ENCODE results near the gene RUSF1.
"Not testable (repeated sequence)": the region's sequence is repeated elsewhere in the genome, so short reads cannot be mapped to it uniquely, and the experiment has no call there.

The RUSF1 gene

GRCh38 chr16:31453255-31454204 lies 54.7 kb downstream of the RUSF1 start:
- Histone ChIP-seq H3K4me3 (ENCODE audit: low read length) (no peak overlapping the region), H3K36me3 (ENCODE audit: control insufficient read depth, low read depth, low read length) (no peaks in the 10 kb centered on the region), H3K9ac (ENCODE audit: low read length) (no peak overlapping the region), H3K27me3 (ENCODE audit: control insufficient read depth, insufficient read depth, low read length) (no peaks in the 10 kb centered on the region), H3K27ac (ENCODE audit: low read length) (no peak overlapping the region), H3K9me3 (ENCODE audit: control insufficient read depth, low read depth, low read length) (no peaks in the 10 kb centered on the region), H3K4me1 (ENCODE audit: control insufficient read depth, low read depth, low read length) (peaks cover 20% of the 10 kb centered on the region)

GRCh38 chr16:31452631-31453106 lies 55.5 kb downstream of the RUSF1 start:
- Histone ChIP-seq H3K4me1 (ENCODE audit: control insufficient read depth, low read depth, low read length) (peaks cover 20% of the 10 kb centered on the region), H3K9ac (ENCODE audit: low read length) (no peak overlapping the region), H3K4me3 (ENCODE audit: low read length) (no peak overlapping the region), H3K9me3 (ENCODE audit: control insufficient read depth, low read depth, low read length) (no peaks in the 10 kb centered on the region), H3K27ac (ENCODE audit: low read length) (no peak overlapping the region), H3K27me3 (ENCODE audit: control insufficient read depth, insufficient read depth, low read length) (no peaks in the 10 kb centered on the region), H3K36me3 (ENCODE audit: control insufficient read depth, low read depth, low read length) (no peaks in the 10 kb centered on the region)

GRCh38 chr16:31451681-31452351 lies 56.4 kb downstream of the RUSF1 start:
- Histone ChIP-seq H3K9me3 (ENCODE audit: control insufficient read depth, low read depth, low read length) (no peaks in the 10 kb centered on the region), H3K36me3 (ENCODE audit: control insufficient read depth, low read depth, low read length) (no peaks in the 10 kb centered on the region), H3K4me3 (ENCODE audit: low read length) (no peak overlapping the region), H3K27ac (ENCODE audit: low read length) (no peak overlapping the region), H3K27me3 (ENCODE audit: control insufficient read depth, insufficient read depth, low read length) (no peaks in the 10 kb centered on the region), H3K4me1 (ENCODE audit: control insufficient read depth, low read depth, low read length) (peaks cover 20% of the 10 kb centered on the region), H3K9ac (ENCODE audit: low read length) (no peak overlapping the region)

GRCh38 chr16:31451201-31451600 lies 57.0 kb downstream of the RUSF1 start:
- Histone ChIP-seq H3K9ac (ENCODE audit: low read length) (no peak overlapping the region), H3K4me1 (ENCODE audit: control insufficient read depth, low read depth, low read length) (peaks cover 20% of the 10 kb centered on the region), H3K36me3 (ENCODE audit: control insufficient read depth, low read depth, low read length) (no peaks in the 10 kb centered on the region), H3K27ac (ENCODE audit: low read length) (no peak overlapping the region), H3K9me3 (ENCODE audit: control insufficient read depth, low read depth, low read length) (no peaks in the 10 kb centered on the region), H3K4me3 (ENCODE audit: low read length) (no peak overlapping the region), H3K27me3 (ENCODE audit: control insufficient read depth, insufficient read depth, low read length) (no peaks in the 10 kb centered on the region)

GRCh38 chr16:31445931-31446330 lies 62.3 kb downstream of the RUSF1 start:
- not testable (repeated sequence) for H3K4me3 ChIP-seq (ENCODE audit: low read length); H3K27me3 ChIP-seq (ENCODE audit: control insufficient read depth, insufficient read depth, low read length); H3K4me1 ChIP-seq (ENCODE audit: control insufficient read depth, low read depth, low read length); H3K27ac ChIP-seq (ENCODE audit: low read length); H3K9me3 ChIP-seq (ENCODE audit: control insufficient read depth, low read depth, low read length); H3K9ac ChIP-seq (ENCODE audit: low read length); H3K36me3 ChIP-seq (ENCODE audit: control insufficient read depth, low read depth, low read length)

GRCh38 chr16:31441956-31442355 lies 66.2 kb downstream of the RUSF1 start:
- no peak overlapping the region for H3K9ac ChIP-seq (ENCODE audit: low read length)
- no peaks in the 10 kb centered on the region for H3K9me3 ChIP-seq (ENCODE audit: control insufficient read depth, low read depth, low read length)
- no peaks in the 10 kb centered on the region for H3K4me1 ChIP-seq (ENCODE audit: control insufficient read depth, low read depth, low read length)
- H3K36me3 ChIP-seq (ENCODE audit: control insufficient read depth, low read depth, low read length), result no peaks in the 10 kb centered on the region
- no peak overlapping the region for H3K4me3 ChIP-seq (ENCODE audit: low read length)
- no peak overlapping the region for H3K27ac ChIP-seq (ENCODE audit: low read length)
- no peaks in the 10 kb centered on the region for H3K27me3 ChIP-seq (ENCODE audit: control insufficient read depth, insufficient read depth, low read length)

GRCh38 chr16:31440516-31441184 lies 67.5 kb downstream of the RUSF1 start:
- Histone ChIP-seq H3K4me1 (ENCODE audit: control insufficient read depth, low read depth, low read length) (no peaks in the 10 kb centered on the region), H3K27me3 (ENCODE audit: control insufficient read depth, insufficient read depth, low read length) (no peaks in the 10 kb centered on the region), H3K9me3 (ENCODE audit: control insufficient read depth, low read depth, low read length) (no peaks in the 10 kb centered on the region), H3K27ac (ENCODE audit: low read length) (no peak overlapping the region), H3K9ac (ENCODE audit: low read length) (no peak overlapping the region), H3K4me3 (ENCODE audit: low read length) (no peak overlapping the region), H3K36me3 (ENCODE audit: control insufficient read depth, low read depth, low read length) (no peaks in the 10 kb centered on the region)

- H3K27ac ChIP-seq (ENCODE audit: low read length), result no peak overlapping the region
Measured at GRCh38 chr16:31439519-31439918, 68.7 kb downstream of the RUSF1 start.

More at GRCh38 chr16:31439519-31439918, 68.7 kb downstream of the RUSF1 start:
- no peak overlapping the region for H3K9ac ChIP-seq (ENCODE audit: low read length)
- H3K9me3 ChIP-seq (ENCODE audit: control insufficient read depth, low read depth, low read length), result no peaks in the 10 kb centered on the region
- no peaks in the 10 kb centered on the region for H3K27me3 ChIP-seq (ENCODE audit: control insufficient read depth, insufficient read depth, low read length)
- no peaks in the 10 kb centered on the region for H3K36me3 ChIP-seq (ENCODE audit: control insufficient read depth, low read depth, low read length)
- no peaks in the 10 kb centered on the region for H3K4me1 ChIP-seq (ENCODE audit: control insufficient read depth, low read depth, low read length)
- H3K4me3 ChIP-seq (ENCODE audit: low read length), result no peak overlapping the region
